ENCODE results near the gene GPC6.
"Not testable (repeated sequence)": the region's sequence is repeated elsewhere in the genome, so short reads cannot be mapped to it uniquely, and the experiment has no call there.

Gene GPC6

DNA sequence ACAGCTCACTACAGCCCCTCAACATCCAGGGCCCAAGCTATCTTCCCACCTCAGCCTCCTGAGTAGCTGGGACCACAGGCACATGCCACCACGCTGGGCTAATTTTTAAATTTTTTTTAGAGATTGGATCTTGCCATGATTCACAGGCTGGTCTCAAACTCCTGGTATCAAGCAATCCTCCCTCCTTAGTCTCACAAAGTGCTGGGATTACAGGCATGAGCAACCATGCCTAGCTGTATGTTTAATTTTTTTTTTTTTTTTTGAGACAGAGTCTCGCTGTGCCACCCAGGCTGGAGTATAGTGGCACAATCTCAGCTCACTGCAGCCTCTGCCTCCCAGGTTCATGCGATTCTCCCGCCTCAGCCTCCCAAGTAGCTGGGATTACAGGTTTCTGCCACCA, 983.3 kb downstream of the GPC6 start:
- not testable (repeated sequence) for H3K23ac ChIP-seq (ENCODE audit: low read depth, low read length, poor library complexity); H3K18ac ChIP-seq (ENCODE audit: low read length); H3K4me1 ChIP-seq (ENCODE audit: control insufficient read depth in 2 of 2, insufficient read depth in 1 of 2, low read depth in 1 of 2, low read length in 2 of 2); H3K4ac ChIP-seq (ENCODE audit: low read length); H3K9me3 ChIP-seq (replicated peaks in 1 of 2; ENCODE audit: control insufficient read depth in 2 of 2, insufficient read depth in 1 of 2, low read depth in 1 of 2, low read length in 2 of 2); H3K9ac ChIP-seq (ENCODE audit: low read depth, low read length, poor library complexity); H3K27ac ChIP-seq (replicated peaks; ENCODE audit: low read length); H3K4me3 ChIP-seq (ENCODE audit: low read length in 2 of 2); H3K79me1 ChIP-seq (ENCODE audit: low read depth, low read length); H2BK120ac ChIP-seq (ENCODE audit: low read depth, low read length); H2BK15ac ChIP-seq (ENCODE audit: low read length); H2AFZ ChIP-seq (ENCODE audit: low read length); H4K91ac ChIP-seq (ENCODE audit: low read depth, low read length, poor library complexity); H3K27me3 ChIP-seq (ENCODE audit: control insufficient read depth in 3 of 3, insufficient read depth in 3 of 3, low read depth in 1 of 3, low read length in 3 of 3); H2BK12ac ChIP-seq (ENCODE audit: low read length); H2AK5ac ChIP-seq (ENCODE audit: low read depth, low read length); H4K8ac ChIP-seq (ENCODE audit: low read depth, low read length); DNase-seq (ENCODE audit: low spot score); H3K36me3 ChIP-seq (replicated peaks in 1 of 2; ENCODE audit: control insufficient read depth in 2 of 2, insufficient read depth in 2 of 2, low read length in 2 of 2); H2BK5ac ChIP-seq (ENCODE audit: low read length); H3K14ac ChIP-seq (ENCODE audit: low read length); H3K4me2 ChIP-seq (ENCODE audit: insufficient read depth, low read length, poor library complexity, severe bottlenecking)
- no CpG with 5 or more reads among the region's 4 CpGs for WGBS, 2 donors (ENCODE audit: extremely low coverage in 2 of 2, insufficient read length in 2 of 2, insufficient replicate concordance in 1 of 2)

DNA sequence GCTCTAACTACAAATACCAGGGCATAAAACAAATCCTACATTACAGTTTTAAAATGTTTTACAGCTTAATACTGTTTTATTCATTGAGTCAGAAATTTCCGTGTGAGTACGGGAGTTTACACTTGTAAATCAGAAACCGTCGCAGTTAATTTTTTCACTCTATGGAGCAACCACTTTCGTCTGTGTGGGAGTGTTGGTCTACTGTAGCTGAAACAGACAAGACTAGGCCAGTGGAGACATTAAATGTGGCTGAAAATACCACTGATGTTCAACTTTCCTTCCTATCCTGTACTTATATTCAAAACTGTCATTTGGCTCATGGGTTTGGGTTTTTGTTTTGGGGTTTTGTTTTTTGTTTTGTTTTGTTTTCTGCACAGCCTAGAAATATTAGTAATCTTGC, 984.2 kb downstream of the GPC6 start:
- no peaks in the 10 kb centered on the region for H3K27me3 ChIP-seq (ENCODE audit: control insufficient read depth in 3 of 3, insufficient read depth in 3 of 3, low read depth in 1 of 3, low read length in 3 of 3)
- no peak overlapping the region for H2BK15ac ChIP-seq (ENCODE audit: low read length)
- H3K9ac ChIP-seq (ENCODE audit: low read depth, low read length, poor library complexity) = no peak overlapping the region
- DNase-seq (ENCODE audit: low spot score) = no peak
- H2BK12ac ChIP-seq (ENCODE audit: low read length) = no peak overlapping the region
- H2BK120ac ChIP-seq (ENCODE audit: low read depth, low read length) = no peak overlapping the region
- no peak overlapping the region for H3K18ac ChIP-seq (ENCODE audit: low read length)
- H3K14ac ChIP-seq (ENCODE audit: low read length) = no peak overlapping the region
- H3K36me3 ChIP-seq (replicated peaks in 1 of 2; ENCODE audit: control insufficient read depth in 2 of 2, insufficient read depth in 2 of 2, low read length in 2 of 2) = no peaks in the 10 kb centered on the region
- H3K4me2 ChIP-seq (ENCODE audit: insufficient read depth, low read length, poor library complexity, severe bottlenecking) = no peak overlapping the region
- no peak overlapping the region for H3K4ac ChIP-seq (ENCODE audit: low read length)
- H3K4me1 ChIP-seq (ENCODE audit: control insufficient read depth in 2 of 2, insufficient read depth in 1 of 2, low read depth in 1 of 2, low read length in 2 of 2) = peaks cover 0 to 3% of the 10 kb centered on the region in 2 donors
- H3K27ac ChIP-seq (replicated peaks; ENCODE audit: low read length) = no peak overlapping the region
- H2BK5ac ChIP-seq (ENCODE audit: low read length) = no peak overlapping the region
- WGBS, 2 donors (ENCODE audit: extremely low coverage in 2 of 2, insufficient read length in 2 of 2, insufficient replicate concordance in 1 of 2) = no CpG with 5 or more reads among the region's 5 CpGs
- no peaks in the 10 kb centered on the region for H3K9me3 ChIP-seq (replicated peaks in 1 of 2; ENCODE audit: control insufficient read depth in 2 of 2, insufficient read depth in 1 of 2, low read depth in 1 of 2, low read length in 2 of 2)
- H3K23ac ChIP-seq (ENCODE audit: low read depth, low read length, poor library complexity) = no peak overlapping the region
- no peaks in the 10 kb centered on the region for H3K79me1 ChIP-seq (ENCODE audit: low read depth, low read length)
- no peak overlapping the region for H3K4me3 ChIP-seq (ENCODE audit: low read length in 2 of 2)
- H4K91ac ChIP-seq (ENCODE audit: low read depth, low read length, poor library complexity) = no peak overlapping the region
- H2AFZ ChIP-seq (ENCODE audit: low read length) = no peak overlapping the region
- no peak overlapping the region for H2AK5ac ChIP-seq (ENCODE audit: low read depth, low read length)
- no peak overlapping the region for H4K8ac ChIP-seq (ENCODE audit: low read depth, low read length)

DNA sequence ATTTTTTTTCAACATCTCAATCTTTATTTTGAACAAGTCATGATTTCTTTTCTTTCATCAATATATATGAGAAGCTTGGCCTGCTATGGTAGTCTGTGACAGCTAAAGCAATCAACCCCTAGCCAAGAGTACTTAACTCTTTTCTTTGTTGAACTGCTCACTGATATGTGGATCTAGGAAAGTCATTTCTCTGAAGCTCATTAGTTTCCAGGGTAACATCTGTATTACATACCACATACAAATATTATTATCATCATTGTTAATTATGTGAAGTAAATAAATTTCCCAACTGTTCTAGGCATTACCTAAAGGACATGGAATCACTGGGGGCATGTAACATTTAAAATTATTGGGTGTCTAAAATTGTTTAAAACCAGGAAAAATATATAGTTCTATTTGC, 985.6 kb downstream of the GPC6 start:
- Histone ChIP-seq H3K9ac (ENCODE audit: low read depth, low read length, poor library complexity) (no peak overlapping the region), H3K27me3 (ENCODE audit: control insufficient read depth in 3 of 3, insufficient read depth in 3 of 3, low read depth in 1 of 3, low read length in 3 of 3) (no peaks in the 10 kb centered on the region), H4K91ac (ENCODE audit: low read depth, low read length, poor library complexity) (no peak overlapping the region), H4K8ac (ENCODE audit: low read depth, low read length) (no peak overlapping the region), H3K14ac (ENCODE audit: low read length) (no peak overlapping the region), H2BK15ac (ENCODE audit: low read length) (no peak overlapping the region), H3K4me1 (ENCODE audit: control insufficient read depth in 2 of 2, insufficient read depth in 1 of 2, low read depth in 1 of 2, low read length in 2 of 2) (peaks cover 0 to 12% of the 10 kb centered on the region in 2 donors), H2BK12ac (ENCODE audit: low read length) (no peak overlapping the region), H2AFZ (ENCODE audit: low read length) (no peak overlapping the region), H3K4ac (ENCODE audit: low read length) (no peak overlapping the region), H2AK5ac (ENCODE audit: low read depth, low read length) (no peak overlapping the region), H3K9me3 (replicated peaks in 1 of 2; ENCODE audit: control insufficient read depth in 2 of 2, insufficient read depth in 1 of 2, low read depth in 1 of 2, low read length in 2 of 2) (no peaks in the 10 kb centered on the region), H3K36me3 (replicated peaks in 1 of 2; ENCODE audit: control insufficient read depth in 2 of 2, insufficient read depth in 2 of 2, low read length in 2 of 2) (no peaks in the 10 kb centered on the region), H3K23ac (ENCODE audit: low read depth, low read length, poor library complexity) (no peak overlapping the region), H2BK120ac (ENCODE audit: low read depth, low read length) (no peak overlapping the region), H3K27ac (replicated peaks; ENCODE audit: low read length) (no peak overlapping the region), H3K18ac (ENCODE audit: low read length) (no peak overlapping the region), H3K79me1 (ENCODE audit: low read depth, low read length) (no peaks in the 10 kb centered on the region), H2BK5ac (ENCODE audit: low read length) (no peak overlapping the region), H3K4me2 (ENCODE audit: insufficient read depth, low read length, poor library complexity, severe bottlenecking) (no peak overlapping the region), H3K4me3 (ENCODE audit: low read length in 2 of 2) (no peak overlapping the region)
- DNase-seq (ENCODE audit: low spot score) = no peak

DNA sequence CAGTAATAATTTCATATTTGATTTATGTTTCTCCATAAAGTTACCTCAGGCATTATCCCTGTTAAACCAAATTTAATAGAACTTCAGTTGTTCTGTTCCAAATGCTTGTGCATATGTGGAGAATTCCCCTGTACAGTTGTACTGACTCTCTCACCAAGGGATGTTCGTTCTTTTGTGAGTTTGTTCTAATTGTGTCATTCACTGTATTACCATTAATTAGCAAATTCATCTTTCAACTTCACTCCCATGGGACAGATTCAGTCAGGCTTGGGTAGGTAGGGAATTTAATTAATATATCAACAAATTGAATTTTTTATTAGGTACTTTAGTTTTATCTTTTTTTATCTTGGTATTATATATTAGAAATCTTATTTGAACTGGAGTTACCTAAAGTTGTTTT, 987.5 kb downstream of the GPC6 start:
- H3K4me3 ChIP-seq (ENCODE audit: low read length in 2 of 2) = no peak overlapping the region
- H3K27ac ChIP-seq (replicated peaks; ENCODE audit: low read length) = no peak overlapping the region
- no peak overlapping the region for H3K9ac ChIP-seq (ENCODE audit: low read depth, low read length, poor library complexity)
- no peak for DNase-seq (ENCODE audit: low spot score)
- no peak overlapping the region for H2AFZ ChIP-seq (ENCODE audit: low read length)
- H3K36me3 ChIP-seq (replicated peaks in 1 of 2; ENCODE audit: control insufficient read depth in 2 of 2, insufficient read depth in 2 of 2, low read length in 2 of 2) = no peaks in the 10 kb centered on the region
- no peak overlapping the region for H4K91ac ChIP-seq (ENCODE audit: low read depth, low read length, poor library complexity)
- H2BK120ac ChIP-seq (ENCODE audit: low read depth, low read length) = no peak overlapping the region
- H2BK12ac ChIP-seq (ENCODE audit: low read length) = no peak overlapping the region
- no peak overlapping the region for H2BK5ac ChIP-seq (ENCODE audit: low read length)
- no peak overlapping the region for H3K4me2 ChIP-seq (ENCODE audit: insufficient read depth, low read length, poor library complexity, severe bottlenecking)
- H3K4ac ChIP-seq (ENCODE audit: low read length) = no peak overlapping the region
- no peak overlapping the region for H3K14ac ChIP-seq (ENCODE audit: low read length)
- H2AK5ac ChIP-seq (ENCODE audit: low read depth, low read length) = no peak overlapping the region
- no peak overlapping the region for H3K23ac ChIP-seq (ENCODE audit: low read depth, low read length, poor library complexity)
- no peaks in the 10 kb centered on the region for H3K9me3 ChIP-seq (replicated peaks in 1 of 2; ENCODE audit: control insufficient read depth in 2 of 2, insufficient read depth in 1 of 2, low read depth in 1 of 2, low read length in 2 of 2)
- no peak overlapping the region for H2BK15ac ChIP-seq (ENCODE audit: low read length)
- H3K79me1 ChIP-seq (ENCODE audit: low read depth, low read length) = no peaks in the 10 kb centered on the region
- H4K8ac ChIP-seq (ENCODE audit: low read depth, low read length) = no peak overlapping the region
- WGBS, 2 donors (ENCODE audit: extremely low coverage in 2 of 2, insufficient read length in 2 of 2, insufficient replicate concordance in 1 of 2) = no CpG with 5 or more reads among the region's 1 CpG
- H3K4me1 ChIP-seq (ENCODE audit: control insufficient read depth in 2 of 2, insufficient read depth in 1 of 2, low read depth in 1 of 2, low read length in 2 of 2) = peaks cover 0 to 25% of the 10 kb centered on the region in 2 donors
- no peak overlapping the region for H3K18ac ChIP-seq (ENCODE audit: low read length)
- no peaks in the 10 kb centered on the region for H3K27me3 ChIP-seq (ENCODE audit: control insufficient read depth in 3 of 3, insufficient read depth in 3 of 3, low read depth in 1 of 3, low read length in 3 of 3)

All from neuronal stem cell (in vitro differentiated cells).